ENCODE measurements around the gene XPO4.
"Not testable (repeated sequence)": the region's sequence is repeated elsewhere in the genome, so short reads cannot be mapped to it uniquely, and the experiment has no call there.

Gene XPO4

GRCh38 chr13:20890540-20890939, 12.0 kb downstream of the XPO4 start:
- not testable (repeated sequence) for DNase-seq

DNA sequence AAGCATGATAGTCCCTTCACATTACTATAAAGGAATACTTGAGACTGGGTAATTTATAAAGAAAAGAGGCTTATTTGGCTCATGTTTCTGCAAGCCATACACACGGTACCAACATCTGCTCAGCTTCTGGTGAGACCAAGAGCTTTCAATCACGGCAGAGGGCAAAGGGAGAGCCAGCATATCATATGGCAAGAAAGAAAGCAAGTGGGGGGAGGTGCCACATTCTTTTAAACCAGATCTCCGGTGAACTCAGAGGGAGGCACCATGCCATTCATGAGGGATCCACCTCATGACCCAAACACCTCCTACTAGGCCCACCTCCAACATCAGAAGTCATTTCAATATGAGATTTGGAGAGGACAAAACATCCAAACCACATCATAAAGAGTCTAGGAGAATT, 20.3 kb downstream of the XPO4 start:
- DNase-seq, result no peak

GRCh38 chr13:20877902-20878301, 24.6 kb downstream of the XPO4 start:
- no peak for DNase-seq

DNA sequence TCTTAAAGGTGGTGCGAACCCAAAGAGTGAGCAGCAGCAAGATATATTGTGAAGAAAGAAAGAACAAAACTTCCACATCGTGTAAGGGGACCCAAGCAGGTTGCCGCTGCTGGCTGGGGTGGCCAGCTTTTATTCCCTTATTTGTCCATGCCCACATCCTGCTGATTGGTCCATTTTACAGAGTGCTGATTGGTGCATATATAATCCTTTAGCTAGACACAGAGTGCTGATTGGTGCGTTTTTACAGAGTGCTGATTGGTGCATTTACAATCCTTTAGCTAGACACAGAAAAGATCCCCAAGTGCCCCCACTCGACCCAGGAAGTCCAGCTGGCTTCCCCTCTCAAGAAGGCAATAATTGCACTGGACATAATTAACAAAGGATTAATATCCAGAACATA, 25.7 kb downstream of the XPO4 start:
- not testable (repeated sequence) for DNase-seq

GRCh38 chr13:20874439-20874838, 28.1 kb downstream of the XPO4 start:
- not testable (repeated sequence) for DNase-seq

DNA sequence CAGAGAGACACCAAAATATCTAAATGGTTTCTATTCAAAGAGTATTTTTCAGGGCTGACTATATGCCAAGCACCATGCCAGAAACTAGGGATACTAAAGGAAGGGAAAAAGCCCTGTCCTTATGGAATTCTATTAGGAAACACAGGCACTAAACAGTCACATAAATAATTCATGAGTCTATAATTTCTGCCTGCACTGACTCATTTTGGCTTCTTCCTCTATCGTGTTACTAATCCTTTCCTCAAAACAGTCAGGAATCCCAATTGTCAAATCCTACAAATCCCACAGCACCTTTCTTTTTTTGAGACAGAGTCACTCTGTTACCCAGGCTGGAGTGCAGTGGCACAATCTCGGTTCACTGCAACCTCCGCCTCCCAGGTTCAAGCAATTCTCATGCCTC, 29.2 kb downstream of the XPO4 start:
- no peak for DNase-seq

DNA sequence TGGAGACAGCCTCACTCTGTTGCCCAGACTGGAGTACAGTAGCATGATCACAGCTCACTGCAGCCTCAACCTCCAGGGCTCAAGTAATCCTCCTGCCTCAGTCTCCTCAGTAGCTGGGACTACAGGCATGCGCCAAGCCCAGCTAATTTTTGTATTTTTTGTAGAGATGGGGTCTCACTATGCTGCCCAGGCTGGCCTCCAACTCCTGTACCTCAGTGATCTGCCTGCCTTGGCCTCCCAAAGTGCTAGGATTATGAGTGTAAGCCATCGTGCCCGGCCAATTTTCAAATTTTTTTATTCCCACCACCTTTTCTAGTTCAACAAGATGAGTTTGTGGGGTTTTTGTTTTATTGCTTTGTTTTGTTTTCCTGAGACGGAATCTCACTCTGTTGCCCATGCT, 31.7 kb downstream of the XPO4 start:
- DNase-seq, result no peak

GRCh38 chr13:20869540-20869939, 33.0 kb downstream of the XPO4 start:
- DNase-seq, result no peak

GRCh38 chr13:20867408-20867807, 35.1 kb downstream of the XPO4 start:
- DNase-seq, result no peak

DNA sequence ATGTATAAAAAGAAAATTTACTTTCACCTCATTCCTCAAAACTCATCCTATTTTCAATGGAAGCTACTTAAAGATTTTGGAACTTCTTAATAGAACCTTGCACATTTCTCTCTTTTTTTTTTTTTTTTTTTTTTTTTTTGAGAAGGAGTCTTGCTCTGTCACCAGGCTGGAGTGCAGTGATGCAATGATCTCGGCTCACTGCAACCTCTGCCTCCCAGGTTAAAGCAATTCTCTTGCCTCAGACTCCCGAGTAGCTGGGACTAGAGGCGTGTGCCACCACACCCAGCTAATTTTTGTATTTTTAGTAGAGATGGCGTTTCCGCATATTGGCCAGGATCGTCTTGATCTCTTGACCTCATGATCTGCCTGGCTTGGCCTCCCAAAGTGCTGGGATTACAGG, 40.9 kb downstream of the XPO4 start:
- not testable (repeated sequence) for DNase-seq

DNA sequence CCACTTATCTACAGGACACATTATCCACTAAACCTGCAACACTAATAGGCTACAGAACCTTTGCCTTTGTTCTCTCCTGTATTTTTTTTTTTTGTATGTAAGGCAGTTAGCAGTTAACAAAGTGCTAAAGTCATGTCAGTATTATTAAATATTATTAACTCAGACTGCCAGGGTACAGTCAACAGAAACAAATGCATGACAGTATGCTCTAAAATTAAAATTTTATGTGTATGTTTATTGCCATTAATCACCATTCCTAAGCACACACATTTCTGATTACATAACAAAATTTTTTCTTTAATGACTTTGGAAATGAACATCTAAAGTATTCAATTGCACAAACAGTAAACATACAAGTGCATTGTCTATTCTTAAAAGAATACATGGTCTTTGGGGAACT, 41.7 kb downstream of the XPO4 start:
- no peak for DNase-seq

DNA sequence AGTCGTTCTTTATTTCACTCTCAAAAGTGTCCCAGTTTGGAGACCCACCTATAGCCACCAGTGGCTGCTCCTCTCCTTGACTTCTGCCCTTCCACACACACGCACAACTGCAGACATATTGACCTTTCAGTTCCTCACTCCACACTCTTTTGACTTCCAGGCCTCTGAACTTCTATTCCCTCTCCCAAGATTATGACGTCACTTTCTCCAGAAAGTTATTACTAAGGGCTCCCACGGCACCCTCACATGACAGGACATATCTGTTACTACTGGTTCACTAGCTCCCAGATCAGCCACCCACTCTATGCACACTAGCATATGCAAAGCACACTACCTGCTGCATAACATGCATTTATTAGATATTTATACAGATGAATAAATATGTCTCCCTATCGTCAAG, 45.9 kb downstream of the XPO4 start:
- no peak for DNase-seq

DNA sequence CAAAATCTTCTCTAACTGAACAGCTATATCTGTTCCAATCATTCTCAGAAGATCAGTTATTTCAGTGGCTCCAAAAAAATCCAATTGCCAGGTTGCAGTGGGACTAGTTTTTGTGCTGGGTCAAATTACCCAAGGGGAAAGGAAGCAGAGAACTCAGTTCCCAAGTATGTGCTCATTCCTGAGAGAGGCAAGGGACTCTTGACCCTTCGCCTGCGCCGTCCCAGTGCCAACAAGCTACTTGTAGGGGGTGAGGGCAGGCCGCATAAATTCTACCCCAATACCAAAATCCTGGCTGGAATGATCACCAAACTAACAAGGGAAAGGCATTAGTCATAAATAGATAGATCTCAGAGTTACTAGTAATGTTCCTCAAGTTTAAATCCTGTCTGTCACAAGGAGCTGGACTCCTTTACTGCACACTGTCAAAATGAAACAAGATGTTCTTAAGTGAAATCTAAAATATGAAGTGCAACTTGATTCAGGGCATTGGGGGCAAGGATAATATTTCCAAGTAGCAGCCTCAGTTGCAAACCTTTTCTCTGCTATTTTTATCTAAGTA, 50.6 kb downstream of the XPO4 start:
- DNase-seq, result no peak

DNA sequence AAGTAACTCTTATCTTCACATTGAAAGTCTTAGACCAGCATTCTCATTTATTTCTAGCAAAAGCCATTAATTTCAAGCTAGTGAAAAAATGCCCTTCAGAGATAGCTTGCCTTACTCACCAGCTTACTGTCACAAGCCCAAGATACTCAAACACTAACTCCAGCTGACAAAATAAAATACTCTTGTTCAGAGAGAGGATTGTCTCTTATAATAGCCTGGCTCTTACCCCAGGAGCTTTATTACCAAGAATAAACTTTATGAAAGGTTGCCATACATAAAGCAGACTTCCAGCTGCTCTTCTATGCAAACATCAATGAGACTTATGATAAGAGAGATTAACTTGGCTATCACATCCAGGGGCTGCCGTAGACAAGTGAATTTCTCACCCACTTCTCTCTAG, 53.6 kb downstream of the XPO4 start:
- DNase-seq, result no peak

- no peak for DNase-seq
Measured at GRCh38 chr13:20848203-20848602, 54.3 kb downstream of the XPO4 start.

DNA sequence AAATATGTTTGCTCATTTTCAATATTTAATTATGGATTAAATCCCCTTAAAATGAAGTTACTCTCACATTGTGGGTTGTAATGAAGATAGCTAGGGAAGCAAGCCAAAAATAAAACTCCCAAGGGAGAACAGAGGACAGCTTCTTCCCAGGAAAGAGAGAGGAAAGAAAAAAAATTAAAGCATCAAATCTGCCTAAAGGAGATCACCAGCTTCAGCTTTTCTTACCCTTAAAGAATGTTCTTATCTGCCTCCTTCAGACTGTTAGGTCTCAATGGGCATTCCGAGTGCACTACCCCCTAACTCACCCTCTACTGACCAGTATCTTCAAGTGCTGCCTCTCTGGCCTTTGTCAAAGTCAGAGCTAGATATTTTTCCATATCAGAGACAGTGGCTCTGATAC, 55.2 kb downstream of the XPO4 start:
- DNase-seq, result no peak

DNA sequence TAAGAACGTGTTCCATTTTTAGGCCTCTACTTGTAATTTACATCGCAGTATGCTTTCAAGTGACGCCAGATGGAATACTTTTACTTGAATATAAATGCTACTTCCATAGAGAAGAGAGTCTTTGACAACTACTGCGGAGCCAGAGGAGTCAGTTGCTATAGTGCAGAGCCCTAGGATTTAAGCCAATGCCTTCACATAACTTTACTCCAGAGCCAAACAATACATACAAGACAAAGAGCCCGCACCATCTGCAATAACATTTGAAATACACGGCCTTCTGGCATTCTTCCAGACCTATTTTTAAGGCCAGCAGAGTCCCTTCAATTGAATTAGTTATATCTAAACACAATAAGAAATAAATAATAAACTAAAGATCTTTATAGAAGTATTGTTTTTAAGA, 59.4 kb downstream of the XPO4 start:
- DNase-seq, result peak; percentile 51

- DNase-seq, result no peak
Measured at GRCh38 chr13:20840568-20840967, 62.0 kb downstream of the XPO4 start.

DNA sequence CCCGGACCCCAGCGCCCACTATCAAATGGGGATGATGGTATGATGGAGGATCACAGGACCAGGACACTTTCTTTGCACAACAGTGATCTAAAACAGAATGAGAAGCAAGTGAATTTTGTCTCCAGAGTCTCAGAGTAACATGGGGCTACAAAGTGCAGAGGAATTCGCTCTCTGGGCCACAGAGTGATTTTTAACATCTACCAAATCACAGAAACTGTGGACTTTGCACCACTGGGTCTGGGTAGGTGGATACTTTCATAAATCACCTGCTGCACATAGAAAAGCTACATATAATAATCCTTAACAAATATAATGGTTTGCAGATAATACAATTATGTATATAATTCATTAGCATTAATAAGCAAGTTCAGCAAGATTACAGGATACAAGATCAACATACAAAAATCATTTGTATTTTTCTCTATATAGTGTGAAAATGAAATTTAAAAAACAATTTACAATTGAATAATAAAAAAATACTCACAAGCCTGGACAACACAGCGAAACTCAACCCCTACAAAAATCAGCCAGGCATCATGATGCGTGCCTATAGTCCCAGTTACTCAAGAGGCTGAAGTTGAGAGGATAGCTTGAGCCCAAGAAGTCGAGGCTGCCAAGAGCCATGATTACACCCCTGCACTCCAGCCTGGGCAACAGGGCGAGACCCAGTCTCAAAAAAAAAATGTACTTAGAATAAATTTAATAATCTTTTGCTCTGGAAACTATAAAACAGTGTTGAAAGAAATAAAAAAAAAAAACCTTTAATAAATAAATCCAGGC, 68.5 kb downstream of the XPO4 start:
- DNase-seq, result no peak

DNA sequence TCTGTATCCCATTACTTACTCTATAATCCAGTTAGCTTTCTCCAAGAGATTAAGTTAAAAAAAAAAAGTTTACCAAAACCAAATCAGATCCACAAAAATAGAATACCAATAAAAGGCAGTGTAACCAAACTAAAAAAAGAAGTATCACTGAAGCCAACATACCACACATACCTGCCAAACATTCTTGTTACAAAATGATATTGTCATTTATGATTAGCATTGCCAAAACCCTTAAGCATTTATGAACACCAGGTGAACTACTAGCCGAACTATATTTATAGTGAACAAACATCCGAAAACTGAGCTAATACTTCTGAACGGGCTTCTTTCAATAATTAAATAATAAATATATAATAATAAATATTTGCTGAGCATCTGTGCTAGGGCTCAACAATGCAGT, 69.7 kb downstream of the XPO4 start:
- DNase-seq, result no peak

DNA sequence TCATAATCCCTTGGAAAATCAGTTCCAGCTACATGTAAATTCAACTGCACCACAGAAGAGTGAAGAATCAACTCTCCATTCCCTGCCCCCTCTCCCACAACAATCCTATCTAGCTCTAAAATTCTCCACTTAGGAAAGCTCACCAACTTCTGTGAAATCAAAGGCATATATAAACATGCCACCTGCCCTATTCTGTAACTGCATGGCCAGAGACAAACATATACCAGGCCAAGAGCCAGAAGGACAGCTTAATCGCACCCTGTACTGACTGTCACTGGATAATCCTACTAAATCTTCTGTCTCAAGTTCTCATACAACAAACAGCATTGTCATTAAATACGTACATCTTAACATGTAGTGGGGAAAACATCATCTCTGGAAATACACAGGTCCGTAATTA, 70.6 kb downstream of the XPO4 start:
- DNase-seq, result no peak

DNA sequence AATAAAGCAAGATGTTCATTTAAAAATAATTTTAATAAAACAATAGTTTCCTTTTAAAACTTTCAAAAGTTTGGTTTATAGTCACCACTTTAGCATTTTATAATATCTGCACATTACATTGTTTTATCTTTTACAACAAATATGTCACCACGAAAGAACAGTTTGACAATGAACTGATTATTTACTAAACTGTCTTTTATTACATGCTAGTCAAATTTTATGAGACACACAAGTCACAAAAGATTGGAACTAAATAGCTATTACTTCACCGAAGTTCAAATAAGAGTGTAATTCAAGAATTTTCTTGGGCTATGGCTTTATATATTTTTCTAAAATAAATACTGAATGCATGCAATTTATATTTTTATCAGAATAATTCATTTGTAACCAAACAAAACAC, 71.3 kb downstream of the XPO4 start:
- no peak for DNase-seq

DNA sequence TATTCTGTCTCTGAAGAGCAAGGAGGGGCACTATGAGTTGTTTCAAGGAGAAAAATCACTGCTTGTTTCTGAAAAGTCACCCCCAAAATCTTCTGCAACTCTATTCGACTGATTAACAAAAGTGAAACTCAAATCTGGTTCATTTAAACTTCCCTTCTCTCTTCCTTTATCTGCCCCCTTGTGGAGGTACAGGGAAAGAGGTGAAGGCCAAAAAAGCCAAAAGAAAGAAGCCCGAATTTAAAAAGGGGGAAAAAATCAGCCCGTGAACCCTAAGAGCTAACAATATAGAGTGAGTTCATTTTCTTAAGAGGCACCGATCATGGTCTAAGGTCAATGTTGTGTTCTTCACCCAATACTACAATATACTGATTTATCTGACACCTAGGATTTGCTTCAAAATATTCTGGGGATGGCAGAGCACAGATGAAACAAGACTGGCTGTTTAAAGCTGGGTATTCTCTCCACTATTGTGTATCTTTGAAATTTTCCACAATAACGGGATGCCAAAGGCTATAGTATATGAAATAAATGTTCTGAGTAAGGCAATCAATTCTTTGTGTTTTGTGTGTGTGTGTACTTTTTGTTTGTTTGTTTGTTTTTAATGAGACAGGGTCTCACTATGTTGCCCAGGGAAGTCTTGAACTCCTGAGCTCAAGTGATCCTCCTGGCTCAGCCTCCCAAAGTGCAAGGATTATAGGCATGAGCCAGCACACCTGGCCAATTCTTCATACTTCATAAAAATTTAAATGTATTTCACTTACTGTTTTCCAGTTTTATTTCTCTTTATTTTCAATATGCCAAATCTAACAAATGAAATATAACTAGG, 73.8 kb downstream of the XPO4 start:
- DNase-seq, result peak; percentile 39
